GM19351 (cell line): Measurements from ENCODE around the gene ZSCAN9.

ENCODE experiments used
- ATAC-seq: cut with Tn5 transposase; IDR thresholded peaks from one replicate; pipeline ENCODE4 v1.9.1; 2021; ENCODE audit warnings: mild to moderate bottlenecking, moderate library complexity; ENCODE audit not compliant: unreplicated experiment

ZSCAN9 gene

DNA sequence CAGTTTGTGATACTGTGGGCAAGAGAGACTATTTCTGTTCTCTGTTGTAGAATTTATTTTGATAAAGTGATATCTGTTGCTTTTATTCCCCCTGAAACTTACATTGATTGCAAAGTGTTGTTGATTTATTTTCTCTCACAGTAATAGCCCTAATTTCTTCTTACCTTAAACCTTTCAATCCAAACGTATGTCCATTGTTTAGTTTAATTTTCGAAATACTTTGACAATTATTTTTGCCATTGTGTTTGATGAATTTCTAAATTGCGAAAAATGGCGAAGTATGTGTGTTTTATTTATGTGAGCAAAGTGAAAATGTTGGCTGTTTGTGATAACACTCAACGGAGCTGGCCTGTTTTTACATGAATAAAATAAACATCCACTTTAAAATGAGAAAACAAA, 41.5 kb downstream of the ZSCAN9 start:
- no peak for ATAC-seq

DNA sequence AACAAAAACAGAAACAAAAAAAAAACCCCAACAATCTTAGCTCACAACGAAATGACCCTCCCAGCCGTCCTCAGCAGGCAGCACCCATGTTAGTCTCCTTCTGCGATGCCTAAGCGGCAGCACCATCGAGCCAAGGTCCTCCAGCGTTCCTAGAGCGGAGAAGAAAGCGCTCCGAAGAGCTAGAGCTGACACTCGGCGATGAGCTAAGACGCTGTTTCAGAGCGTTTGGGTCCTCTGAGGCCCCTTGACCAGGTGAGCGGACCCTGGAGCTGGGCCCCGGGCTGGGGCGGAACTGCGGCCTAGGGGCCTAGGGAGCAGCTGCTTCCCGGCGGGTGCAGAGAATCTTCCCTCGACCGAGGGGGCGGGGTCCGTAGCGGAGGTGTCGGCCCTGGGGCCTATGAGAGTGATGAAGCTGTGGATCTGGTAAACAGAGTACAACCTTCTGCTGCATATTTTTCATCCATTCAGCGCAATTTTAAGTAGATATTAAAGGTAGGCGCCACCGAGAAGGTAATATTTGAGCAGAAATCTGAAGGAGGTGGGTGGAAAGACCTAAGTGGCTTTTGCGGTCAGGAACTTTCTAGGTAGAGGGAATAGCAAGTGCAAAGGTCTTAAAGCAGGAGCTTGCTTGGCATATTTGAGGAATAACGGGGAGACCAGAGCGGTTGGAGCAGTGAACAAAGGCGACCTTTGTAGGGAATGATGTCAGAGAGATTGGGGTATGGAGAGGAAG, 42.1 kb downstream of the ZSCAN9 start, which contains the start of gene ZSCAN26:
Gene ZSCAN26, plus strand, starts transcription at position 182 of the 733 bp plus-strand sequence. CDS start 4,777 bp downstream, outside the sequence.
- ATAC-seq: peak; percentile 92

DNA sequence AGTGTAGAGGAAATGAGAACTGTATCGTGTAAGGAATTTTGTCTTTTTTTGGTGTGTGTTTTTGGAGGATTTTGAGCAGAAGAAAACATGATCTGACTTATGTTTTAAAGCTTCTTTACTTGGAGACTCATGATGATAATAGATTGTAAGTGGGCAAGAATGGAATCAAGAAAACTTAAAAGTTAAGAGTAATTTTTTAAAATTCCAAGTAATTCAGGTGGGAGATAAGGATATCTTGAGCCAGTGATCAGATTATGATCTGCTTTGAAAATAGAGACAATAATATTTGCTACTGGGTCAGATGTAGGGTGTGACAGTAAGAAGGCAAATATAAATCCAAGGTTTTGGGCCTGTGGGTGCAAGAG, 42.6 kb downstream of the ZSCAN9 start:
- no peak for ATAC-seq

DNA sequence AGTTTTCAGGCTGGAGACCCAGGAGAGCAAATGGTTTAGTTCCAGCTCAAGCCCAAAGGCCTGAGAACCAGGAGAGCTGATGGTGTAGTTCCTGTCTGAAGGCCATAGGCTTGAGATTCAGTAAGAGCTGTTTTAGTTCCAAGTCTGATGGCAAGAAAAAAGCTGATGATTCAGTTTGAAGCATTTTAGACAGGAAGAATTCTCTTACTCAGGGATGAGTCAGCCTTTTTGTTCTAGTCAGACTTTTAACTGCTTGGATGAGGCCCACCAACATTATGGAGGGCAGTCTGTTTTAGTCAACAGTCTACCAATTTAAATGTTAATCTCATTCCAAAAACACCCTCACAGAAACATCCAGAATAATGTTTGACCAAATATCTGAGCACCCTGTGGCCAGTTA, 44.4 kb downstream of the ZSCAN9 start:
- no peak for ATAC-seq

DNA sequence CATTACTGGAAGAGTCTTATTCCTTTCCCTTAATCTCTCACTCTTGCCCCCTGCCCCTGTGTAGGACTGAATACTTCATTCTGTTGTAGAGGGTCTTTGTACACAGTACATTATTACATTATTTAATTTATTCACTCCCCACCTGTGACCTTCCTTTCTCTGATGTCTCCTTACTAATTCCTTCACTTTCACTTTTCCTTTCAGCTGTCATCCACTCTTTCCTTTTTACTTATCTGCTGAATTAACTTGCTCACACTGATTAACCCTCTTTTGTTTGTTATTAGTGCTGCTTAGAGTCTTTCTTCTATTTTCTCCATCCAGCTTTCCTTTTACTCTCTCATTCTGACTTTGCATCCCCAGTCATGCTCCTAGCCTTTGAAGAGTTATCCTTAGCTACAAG, 49.8 kb downstream of the ZSCAN9 start:
- no peak for ATAC-seq

DNA sequence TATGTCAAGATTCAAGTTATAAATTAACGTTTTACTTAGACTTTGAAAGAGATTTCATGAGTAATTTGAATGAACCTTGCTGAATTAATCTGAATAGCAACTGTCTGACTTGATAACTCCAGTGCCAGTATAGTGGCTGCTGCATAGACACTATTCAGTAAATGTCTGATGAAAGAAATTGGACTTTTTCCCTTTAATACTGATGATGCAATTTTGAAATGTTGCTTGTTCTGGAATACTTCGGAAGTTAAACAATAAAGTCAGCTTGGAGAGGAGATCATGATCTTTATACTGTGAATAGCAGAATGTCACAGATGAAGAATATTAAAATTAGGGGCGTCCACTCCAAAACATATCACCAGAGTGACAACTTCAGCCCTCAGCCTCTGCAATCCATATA, 52.7 kb downstream of the ZSCAN9 start:
- ATAC-seq: no peak

DNA sequence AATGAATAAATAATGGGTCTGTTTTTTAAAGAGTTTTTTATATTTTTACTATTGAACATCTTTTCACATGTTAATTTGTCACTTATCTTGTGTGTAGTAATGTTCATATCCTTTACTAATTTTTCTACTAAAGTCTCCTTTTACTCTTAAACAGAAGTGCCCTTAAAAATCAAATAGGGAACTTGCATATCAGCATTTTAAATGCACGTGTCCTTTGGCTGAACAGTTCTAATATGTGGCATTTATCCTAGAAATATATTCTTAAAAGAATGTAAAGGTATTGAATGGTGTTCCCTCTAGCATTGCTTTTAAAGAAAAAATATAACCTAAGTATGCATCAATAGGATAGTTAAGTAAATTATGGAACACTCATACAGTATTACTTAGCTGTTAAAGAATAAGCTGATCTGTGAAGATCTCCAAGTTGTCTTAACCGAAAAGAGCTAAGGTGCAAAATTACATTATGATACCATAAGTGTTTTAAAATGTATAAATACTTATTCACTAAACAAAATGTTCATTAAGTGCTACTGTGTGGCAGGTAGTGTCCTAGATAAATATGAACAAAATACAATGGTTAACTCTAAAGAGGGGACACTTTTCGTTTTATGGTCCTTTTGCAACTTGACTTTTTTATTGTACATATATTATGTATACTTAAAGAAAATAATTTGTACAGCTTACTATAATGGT, 55.7 kb downstream of the ZSCAN9 start:
- ATAC-seq: no peak

DNA sequence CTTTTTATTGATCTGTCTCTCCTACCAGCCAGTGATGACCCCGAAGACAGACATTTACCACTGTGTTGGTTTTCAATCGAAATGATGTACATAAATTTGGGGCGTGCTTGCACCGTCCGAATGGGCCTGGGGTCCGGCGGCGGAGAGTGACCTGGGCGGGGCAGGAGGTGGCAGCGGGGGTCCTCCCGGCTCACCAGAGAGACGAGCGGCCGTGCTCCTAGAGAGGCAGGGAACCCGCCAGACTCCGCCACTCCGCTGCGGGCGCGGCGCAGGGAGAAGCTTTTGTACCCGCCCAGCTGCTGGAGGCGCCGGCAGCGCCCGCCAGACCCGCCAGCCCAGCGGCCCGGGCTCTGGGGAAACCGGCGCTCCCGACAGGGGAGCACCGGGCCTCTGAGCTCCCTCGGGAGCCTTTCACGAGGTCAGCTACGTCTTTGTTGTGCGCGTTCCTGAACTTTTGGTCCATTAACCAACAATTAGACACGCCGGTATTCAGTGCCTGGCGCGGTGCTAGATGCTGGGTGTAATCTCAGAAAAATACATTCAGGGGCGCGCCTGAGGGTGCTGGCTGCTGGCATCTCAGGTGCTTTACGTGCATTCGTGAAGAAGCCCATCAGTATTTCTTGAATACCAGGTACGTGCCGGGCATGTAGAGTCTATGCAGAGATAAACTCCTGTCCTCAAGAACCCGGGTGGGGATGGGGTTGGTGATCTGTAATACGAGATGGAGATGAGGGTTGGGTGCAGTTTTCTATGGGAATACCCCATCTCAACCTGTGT, 56.4 kb downstream of the ZSCAN9 start, which contains the start of gene PGBD1:
Gene PGBD1, plus strand, starts transcription at position 285 of the 777 bp plus-strand sequence. CDS start 2,242 bp downstream, outside the sequence.
- ATAC-seq: peak; percentile 79

DNA sequence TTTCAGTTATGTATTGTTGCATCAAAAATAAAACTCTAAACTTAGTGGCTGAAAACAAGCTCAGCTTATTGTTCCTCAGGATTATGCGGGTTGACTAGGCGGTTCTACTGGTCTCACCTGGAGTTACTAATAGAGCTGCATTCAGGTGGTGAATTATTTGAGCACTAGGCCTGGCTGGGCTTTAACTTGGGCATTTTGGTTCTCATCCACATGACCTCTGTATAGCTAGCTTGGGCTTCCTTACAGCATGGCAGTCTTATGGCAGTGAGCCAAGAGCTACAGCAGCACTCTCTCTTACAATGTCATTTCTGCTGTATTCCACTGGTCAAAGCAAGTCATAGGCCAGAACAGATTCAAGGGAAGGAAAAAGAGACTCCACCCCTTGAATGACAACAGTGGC, 57.9 kb downstream of the ZSCAN9 start:
- ATAC-seq: no peak
